ENCODE data around the gene FIS1. TPM values are rescaled to one million over a fixed set of nuclear protein-coding genes. Genes with fewer than 3 reads are reported as not detected.

Gene FIS1
- total RNA-seq, 1 donor from 2014 or later: 133 TPM

DNA sequence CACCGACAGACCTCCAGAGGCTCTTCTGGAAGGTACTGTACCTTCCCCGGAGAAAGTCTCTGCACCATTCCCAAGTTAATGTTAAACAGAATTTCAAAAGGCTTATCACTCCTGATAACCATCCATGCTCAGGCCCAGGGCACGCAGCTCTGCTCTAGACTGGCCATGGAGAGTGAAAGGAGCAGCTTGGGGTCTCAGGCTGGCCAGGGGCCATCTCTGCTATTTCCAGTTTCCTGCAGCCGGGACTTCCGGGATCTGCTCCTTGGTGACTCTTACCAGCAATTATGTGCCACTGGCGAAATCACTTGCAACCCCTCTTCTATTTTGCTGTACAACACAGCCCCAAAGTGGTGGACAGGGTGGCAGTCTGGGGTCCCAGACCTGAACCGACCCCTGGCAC is 13.2 kb downstream of the FIS1 start:
- DNase-seq: no peak
- peaks cover 15% of the 10 kb centered on the region for H3K4me1 ChIP-seq
- H3K4me3 ChIP-seq: peak overlapping the region; percentile 55
- ATAC-seq: peak in 1 of 2 donors; percentile 2
- intact Hi-C loops (cut with DNase I): no loop called here
- H3K36me3 ChIP-seq: peaks cover 32% of the 10 kb centered on the region
- no peaks in the 10 kb centered on the region for H3K9me3 ChIP-seq
- TF ChIP-seq, protein P1, sequence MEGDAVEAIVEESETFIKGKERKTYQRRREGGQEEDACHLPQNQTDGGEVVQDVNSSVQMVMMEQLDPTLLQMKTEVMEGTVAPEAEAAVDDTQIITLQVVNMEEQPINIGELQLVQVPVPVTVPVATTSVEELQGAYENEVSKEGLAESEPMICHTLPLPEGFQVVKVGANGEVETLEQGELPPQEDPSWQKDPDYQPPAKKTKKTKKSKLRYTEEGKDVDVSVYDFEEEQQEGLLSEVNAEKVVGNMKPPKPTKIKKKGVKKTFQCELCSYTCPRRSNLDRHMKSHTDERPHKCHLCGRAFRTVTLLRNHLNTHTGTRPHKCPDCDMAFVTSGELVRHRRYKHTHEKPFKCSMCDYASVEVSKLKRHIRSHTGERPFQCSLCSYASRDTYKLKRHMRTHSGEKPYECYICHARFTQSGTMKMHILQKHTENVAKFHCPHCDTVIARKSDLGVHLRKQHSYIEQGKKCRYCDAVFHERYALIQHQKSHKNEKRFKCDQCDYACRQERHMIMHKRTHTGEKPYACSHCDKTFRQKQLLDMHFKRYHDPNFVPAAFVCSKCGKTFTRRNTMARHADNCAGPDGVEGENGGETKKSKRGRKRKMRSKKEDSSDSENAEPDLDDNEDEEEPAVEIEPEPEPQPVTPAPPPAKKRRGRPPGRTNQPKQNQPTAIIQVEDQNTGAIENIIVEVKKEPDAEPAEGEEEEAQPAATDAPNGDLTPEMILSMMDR (IDR thresholded peaks at IDR 0.05): no peak
- no peaks in the 10 kb centered on the region for H3K27me3 ChIP-seq (ENCODE audit: low read depth)
- H3K27ac ChIP-seq: peak overlapping the region; percentile 63

DNA sequence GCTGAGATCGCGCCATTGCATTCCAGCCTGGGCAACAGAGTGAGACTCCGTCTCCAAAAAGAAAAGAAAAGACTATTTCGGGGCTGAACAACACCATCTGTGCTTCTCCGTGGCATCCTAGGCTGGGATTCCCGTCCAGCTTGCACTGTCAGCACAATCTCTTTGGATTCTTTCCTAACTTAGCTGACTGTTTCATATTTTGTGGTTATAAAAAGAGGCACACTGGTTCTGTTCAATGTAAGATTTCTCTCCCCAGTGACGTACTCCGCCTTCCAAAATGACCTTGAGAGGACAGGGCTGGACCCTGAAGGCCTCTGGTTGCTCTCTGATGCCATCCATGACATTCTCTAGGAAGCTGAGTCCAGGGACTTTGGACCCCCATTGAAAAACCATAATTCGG is 18.2 kb downstream of the FIS1 start:
- peaks cover 73% of the 10 kb centered on the region for H3K36me3 ChIP-seq
- peak overlapping the region; percentile 31 for H3K27ac ChIP-seq
- H3K4me3 ChIP-seq: no peak overlapping the region
- H3K9me3 ChIP-seq: no peaks in the 10 kb centered on the region
- no peaks in the 10 kb centered on the region for H3K27me3 ChIP-seq (ENCODE audit: low read depth)
- H3K4me1 ChIP-seq: peaks cover 4% of the 10 kb centered on the region
- TF ChIP-seq, protein P1 (IDR thresholded peaks at IDR 0.05): no peak
- intact Hi-C loops (cut with DNase I): no loop called here
- ATAC-seq (no peak), DNase-seq (no peak)

DNA sequence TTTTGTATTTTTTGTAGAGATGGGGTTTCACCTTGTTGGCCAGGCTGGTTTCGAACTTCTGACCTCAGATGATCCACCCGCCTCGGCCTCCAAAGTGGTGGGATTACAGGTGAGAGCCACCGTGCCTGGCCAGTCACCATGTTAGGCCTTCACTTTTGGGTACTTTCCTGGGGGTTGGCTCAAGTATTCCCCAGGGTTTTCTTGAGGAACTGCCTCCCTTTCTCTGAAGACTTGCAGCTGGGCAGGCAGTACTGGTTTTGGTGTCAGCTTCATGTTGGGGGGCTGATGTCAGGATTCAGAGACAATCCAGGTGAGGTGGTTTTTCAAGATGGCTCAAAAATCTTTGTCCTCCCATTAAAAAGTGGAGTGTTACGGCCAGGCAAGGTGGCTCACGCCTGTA is 19.2 kb downstream of the FIS1 start:
- Histone ChIP-seq H3K4me1 (no peaks in the 10 kb centered on the region), H3K36me3 (peaks cover 81% of the 10 kb centered on the region), H3K4me3 (no peak overlapping the region), H3K9me3 (no peaks in the 10 kb centered on the region), H3K27ac (no peak overlapping the region), H3K27me3 (ENCODE audit: low read depth) (no peaks in the 10 kb centered on the region)
- TF ChIP-seq, protein P1 (IDR thresholded peaks at IDR 0.05): no peak
- no peak for ATAC-seq
- DNase-seq: no peak
- intact Hi-C loops (cut with DNase I): no loop called here

DNA sequence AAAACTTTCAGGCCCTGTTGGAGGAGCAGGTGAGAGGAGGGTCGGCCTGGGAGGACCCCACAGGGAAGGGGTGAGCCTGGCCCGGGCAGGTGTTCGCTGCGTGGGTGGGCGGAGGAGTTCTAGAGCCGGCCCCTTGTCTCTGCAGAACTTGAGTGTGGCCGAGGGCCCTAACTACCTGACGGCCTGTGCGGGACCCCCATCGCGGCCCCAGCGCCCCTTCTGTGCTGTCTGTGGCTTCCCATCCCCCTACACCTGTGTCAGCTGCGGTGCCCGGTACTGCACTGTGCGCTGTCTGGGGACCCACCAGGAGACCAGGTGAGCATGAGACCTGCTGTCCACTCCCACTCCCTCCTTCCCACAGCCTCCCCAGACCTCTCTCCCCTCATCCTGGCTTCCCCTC is 21.4 kb downstream of the FIS1 start:
- Histone ChIP-seq H3K27ac (no peak overlapping the region), H3K4me3 (no peak overlapping the region), H3K36me3 (peaks cover 71% of the 10 kb centered on the region), H3K9me3 (no peaks in the 10 kb centered on the region), H3K4me1 (peaks cover 19% of the 10 kb centered on the region), H3K27me3 (ENCODE audit: low read depth) (no peaks in the 10 kb centered on the region)
- DNase-seq: no peak
- intact Hi-C loops (cut with DNase I): no loop called here
- TF ChIP-seq, protein P1 (IDR thresholded peaks at IDR 0.05): no peak
- no peak for ATAC-seq

DNA sequence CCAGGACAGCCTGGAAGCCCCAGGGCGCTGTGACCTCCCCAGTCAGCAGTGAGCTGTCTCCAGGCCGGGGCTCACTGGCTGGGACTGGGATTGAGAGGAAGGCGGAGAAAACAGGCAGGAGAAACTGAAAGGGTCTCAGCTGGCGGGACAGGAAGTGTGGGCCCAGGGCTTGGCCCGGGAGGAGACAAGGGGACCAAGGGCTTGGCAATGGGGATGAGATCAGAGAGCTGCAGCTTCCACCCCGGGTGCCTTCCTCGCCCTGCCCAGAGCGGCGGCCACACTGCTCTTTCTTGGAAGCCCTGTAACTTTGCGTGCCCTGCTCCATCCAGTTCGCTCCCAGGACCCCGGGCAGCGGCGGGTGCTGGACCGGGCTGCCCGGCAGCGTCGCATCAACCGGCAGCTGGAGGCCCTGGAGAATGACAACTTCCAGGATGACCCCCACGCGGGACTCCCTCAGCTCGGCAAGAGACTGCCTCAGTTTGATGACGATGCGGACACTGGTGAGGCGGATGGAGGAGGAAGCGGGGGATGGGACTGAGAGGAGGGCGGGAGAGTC is 22.5 kb downstream of the FIS1 start:
- ATAC-seq (no peak), DNase-seq (no peak)
- Histone ChIP-seq H3K36me3 (peaks cover 59% of the 10 kb centered on the region), H3K4me3 (no peak overlapping the region), H3K27me3 (ENCODE audit: low read depth) (no peaks in the 10 kb centered on the region), H3K27ac (no peak overlapping the region), H3K9me3 (no peaks in the 10 kb centered on the region), H3K4me1 (peaks cover 20% of the 10 kb centered on the region)
- intact Hi-C loops (cut with DNase I): no loop called here
- TF ChIP-seq, protein P1 (IDR thresholded peaks at IDR 0.05): no peak
